ENCODE data around the gene ESYT2. TPM values are rescaled to one million over a fixed set of nuclear protein-coding genes. Genes with fewer than 3 reads are reported as not detected.

Gene ESYT2
- polyA plus RNA-seq, 1 of the 3 experiments (the other 2 are of a cell fraction) = 34.2 TPM

DNA sequence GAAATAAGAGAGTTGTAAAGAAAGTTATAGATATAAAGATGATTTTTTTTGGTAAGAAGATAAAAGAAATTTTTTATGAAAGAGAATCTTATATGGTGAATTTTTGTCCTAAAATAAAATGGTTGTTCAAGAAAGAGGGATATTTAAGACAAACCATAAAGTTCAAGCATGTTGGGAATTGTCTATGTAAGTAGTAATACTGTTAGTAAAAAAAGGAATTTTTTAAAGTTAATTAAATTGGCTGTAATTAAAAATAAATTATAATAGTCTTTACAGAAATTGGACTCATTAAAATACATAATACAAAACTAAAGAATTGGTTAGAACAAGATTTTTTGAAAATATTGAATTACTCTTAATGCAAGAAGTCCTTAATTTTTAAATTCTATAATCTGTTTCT lies 17.0 kb upstream of the ESYT2 start:
- H3K9ac ChIP-seq = no peak overlapping the region
- no peaks in the 10 kb centered on the region for H3K36me3 ChIP-seq (replicated peaks in 1 of 2; ENCODE audit: control insufficient read depth in 1 of 2, insufficient read depth in 2 of 2, low read length in 1 of 2)
- no peak for DNase-seq
- TF ChIP-seq SIN3A (IDR thresholded peaks at IDR 0.05; ENCODE audit: borderline replicate concordance, low read depth, low read length) (no peak), MXI1 (IDR thresholded peaks at IDR 0.05; ENCODE audit: low read depth, low read length) (no peak), YY1 (IDR thresholded peaks at IDR 0.05; ENCODE audit: low read depth) (no peak), MAX (IDR thresholded peaks at IDR 0.05; ENCODE audit: low read depth) (no peak), NFIC (IDR thresholded peaks at IDR 0.05; ENCODE audit: borderline replicate concordance) (no peak), FOXM1 (IDR thresholded peaks at IDR 0.05; ENCODE audit: low read depth) (no peak), EZH2phosphoT487 (IDR thresholded peaks at IDR 0.05; ENCODE audit: borderline replicate concordance, low read depth) (no peak), RCOR1 (IDR thresholded peaks at IDR 0.05; ENCODE audit: low read length) (no peak), NRF1 (IDR thresholded peaks at IDR 0.05; ENCODE audit: low read depth, low read length) (no peak)
- TF ChIP-seq, protein P1, sequence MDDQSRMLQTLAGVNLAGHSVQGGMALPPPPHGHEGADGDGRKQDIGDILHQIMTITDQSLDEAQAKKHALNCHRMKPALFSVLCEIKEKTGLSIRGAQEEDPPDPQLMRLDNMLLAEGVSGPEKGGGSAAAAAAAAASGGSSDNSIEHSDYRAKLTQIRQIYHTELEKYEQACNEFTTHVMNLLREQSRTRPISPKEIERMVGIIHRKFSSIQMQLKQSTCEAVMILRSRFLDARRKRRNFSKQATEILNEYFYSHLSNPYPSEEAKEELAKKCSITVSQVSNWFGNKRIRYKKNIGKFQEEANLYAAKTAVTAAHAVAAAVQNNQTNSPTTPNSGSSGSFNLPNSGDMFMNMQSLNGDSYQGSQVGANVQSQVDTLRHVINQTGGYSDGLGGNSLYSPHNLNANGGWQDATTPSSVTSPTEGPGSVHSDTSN (IDR thresholded peaks at IDR 0.05) = no peak
- TF ChIP-seq, protein P2, sequence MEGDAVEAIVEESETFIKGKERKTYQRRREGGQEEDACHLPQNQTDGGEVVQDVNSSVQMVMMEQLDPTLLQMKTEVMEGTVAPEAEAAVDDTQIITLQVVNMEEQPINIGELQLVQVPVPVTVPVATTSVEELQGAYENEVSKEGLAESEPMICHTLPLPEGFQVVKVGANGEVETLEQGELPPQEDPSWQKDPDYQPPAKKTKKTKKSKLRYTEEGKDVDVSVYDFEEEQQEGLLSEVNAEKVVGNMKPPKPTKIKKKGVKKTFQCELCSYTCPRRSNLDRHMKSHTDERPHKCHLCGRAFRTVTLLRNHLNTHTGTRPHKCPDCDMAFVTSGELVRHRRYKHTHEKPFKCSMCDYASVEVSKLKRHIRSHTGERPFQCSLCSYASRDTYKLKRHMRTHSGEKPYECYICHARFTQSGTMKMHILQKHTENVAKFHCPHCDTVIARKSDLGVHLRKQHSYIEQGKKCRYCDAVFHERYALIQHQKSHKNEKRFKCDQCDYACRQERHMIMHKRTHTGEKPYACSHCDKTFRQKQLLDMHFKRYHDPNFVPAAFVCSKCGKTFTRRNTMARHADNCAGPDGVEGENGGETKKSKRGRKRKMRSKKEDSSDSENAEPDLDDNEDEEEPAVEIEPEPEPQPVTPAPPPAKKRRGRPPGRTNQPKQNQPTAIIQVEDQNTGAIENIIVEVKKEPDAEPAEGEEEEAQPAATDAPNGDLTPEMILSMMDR (IDR thresholded peaks at IDR 0.05) = no peak
- no peaks in the 10 kb centered on the region for H3K79me2 ChIP-seq (ENCODE audit: insufficient read depth)
- ChIA-PET CTCF (no interaction called here), POLR2A (no interaction called here)
- H3K27me3 ChIP-seq (ENCODE audit: insufficient read depth) = no peaks in the 10 kb centered on the region
- H3K4me1 ChIP-seq (ENCODE audit: control insufficient read depth in 1 of 2, insufficient read depth in 2 of 2, low read depth in 1 of 2, low read length in 1 of 2) = no peaks in the 10 kb centered on the region
- no peak overlapping the region for H3K4me3 ChIP-seq (ENCODE audit: low read depth in 2 of 2, low read length in 1 of 2)
- no peaks in the 10 kb centered on the region for H4K20me1 ChIP-seq (ENCODE audit: insufficient read depth)
- H3F3A ChIP-seq (replicated peaks; ENCODE audit: insufficient read depth) = no peaks in the 10 kb centered on the region
- no peak overlapping the region for H2AFZ ChIP-seq (ENCODE audit: low read depth)
- H3K9me2 ChIP-seq = no peaks in the 10 kb centered on the region
- no peak overlapping the region for H3K4me2 ChIP-seq
- H3K9me3 ChIP-seq = peaks cover 11% of the 10 kb centered on the region; the same call in 1 of the 2 replicates
- no peak overlapping the region for H3K27ac ChIP-seq (ENCODE audit: low read depth in 2 of 2, low read length in 1 of 2)

DNA sequence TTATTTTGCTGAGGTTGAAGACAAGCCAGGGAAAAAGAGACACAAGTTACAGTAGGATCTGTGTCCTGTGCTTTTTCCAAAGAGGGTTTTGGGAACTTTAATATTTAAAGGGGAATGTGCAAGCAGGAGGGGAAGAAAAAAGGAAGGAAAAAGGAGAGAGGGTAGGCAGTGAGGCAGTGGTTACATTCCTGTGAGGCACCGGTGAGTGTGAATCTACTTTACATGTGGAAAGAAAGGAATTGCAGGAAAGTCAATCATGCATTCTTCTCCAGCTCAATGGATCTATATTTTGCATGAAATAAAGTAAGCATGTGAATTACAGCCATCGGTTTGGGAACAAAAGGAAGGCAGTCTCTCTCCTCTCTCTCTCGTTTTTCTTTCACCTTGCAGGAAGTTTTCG lies 14.5 kb upstream of the ESYT2 start:
- H3K27me3 ChIP-seq (ENCODE audit: insufficient read depth) = no peaks in the 10 kb centered on the region
- POLR2A ChIA-PET = no interaction called here
- TF ChIP-seq YY1 (IDR thresholded peaks at IDR 0.05; ENCODE audit: low read depth) (no peak), CHD2 (IDR thresholded peaks at IDR 0.05; ENCODE audit: low read length, partially characterized antibody) (no peak), MAX (IDR thresholded peaks at IDR 0.05; ENCODE audit: low read depth) (no peak), TCF12 (IDR thresholded peaks at IDR 0.05) (no peak), TEAD4 (IDR thresholded peaks at IDR 0.05; ENCODE audit: borderline replicate concordance, insufficient read depth) (no peak), USF2 (IDR thresholded peaks at IDR 0.05; ENCODE audit: borderline replicate concordance, low read depth, low read length) (no peak), FOXJ3 (CRISPR knock-in tag; IDR thresholded peaks at IDR 0.05) (no peak), RAD21 (IDR thresholded peaks at IDR 0.05; ENCODE audit: low read length) (no peak)
- H3K4me2 ChIP-seq = no peak overlapping the region
- peaks cover 11% of the 10 kb centered on the region; the same call in 1 of the 2 replicates for H3K9me3 ChIP-seq
- H3K9ac ChIP-seq = no peak overlapping the region
- no peak overlapping the region for H2AFZ ChIP-seq (ENCODE audit: low read depth)
- H3K79me2 ChIP-seq (ENCODE audit: insufficient read depth) = no peaks in the 10 kb centered on the region
- H4K20me1 ChIP-seq (ENCODE audit: insufficient read depth) = no peaks in the 10 kb centered on the region
- no peaks in the 10 kb centered on the region for H3K9me2 ChIP-seq
- H3F3A ChIP-seq (replicated peaks; ENCODE audit: insufficient read depth) = no peaks in the 10 kb centered on the region
- CTCF ChIA-PET = interaction anchor here (1.1 kb wide), 1 partner anchor 9 kb away, joined by 3 read pairs; no protein-coding TSS in a partner anchor
- no peak overlapping the region for H3K4me3 ChIP-seq (ENCODE audit: low read depth in 2 of 2, low read length in 1 of 2)
- no peaks in the 10 kb centered on the region for H3K4me1 ChIP-seq (ENCODE audit: control insufficient read depth in 1 of 2, insufficient read depth in 2 of 2, low read depth in 1 of 2, low read length in 1 of 2)
- no peaks in the 10 kb centered on the region for H3K36me3 ChIP-seq (replicated peaks in 1 of 2; ENCODE audit: control insufficient read depth in 1 of 2, insufficient read depth in 2 of 2, low read length in 1 of 2)
- WGBS (ENCODE audit: low lambda C conversion rate) = 47% methylated on average over 4 of the region's 4 CpGs
- no peak overlapping the region for H3K27ac ChIP-seq (ENCODE audit: low read depth in 2 of 2, low read length in 1 of 2)
- DNase-seq = no peak

Data from SK-N-SH (cell line).